GM23338 (cell line): ENCODE results near the gene CLCN6. TPM values are rescaled to one million over a fixed set of nuclear protein-coding genes. Genes with fewer than 3 reads are reported as not detected.

ENCODE experiments used
- ATAC-seq: fragments of 200-7000 bp; cut with Tn5 transposase; 3 replicates; pipeline ENCODE4 v1.9.1; 2020
- DNase-seq: peaks from one replicate; pipeline ENCODE4 v3.0.0-alpha.2; 2015; ENCODE audit warnings: low spot score
- H2AFZ ChIP-seq: fragments of 200-600 bp; sonication (generic); 2 replicates; pipeline ENCODE4 v1.8.0; 2016; ENCODE audit warnings: antibody characterized with exemption, mild to moderate bottlenecking, moderate library complexity
- H3F3A ChIP-seq: fragments of 200-600 bp; sonication (generic); replicated peaks from 2 replicates; pipeline ENCODE4 v1.8.0; 2017; ENCODE audit warnings: antibody characterized with exemption, mixed run types, low read depth
- H3K27ac ChIP-seq: fragments of 200-600 bp; sonication (generic); 2 replicates; pipeline ENCODE4 v1.6.1; 2016; ENCODE audit warnings: low read depth
- H3K27me3 ChIP-seq: fragments of 200-600 bp; sonication (generic); 2 replicates; pipeline ENCODE4 v1.8.0; 2016; ENCODE audit warnings: mild to moderate bottlenecking, mixed run types, moderate library complexity; ENCODE audit not compliant: insufficient read depth
- H3K36me3 ChIP-seq: fragments of 200-600 bp; sonication (generic); 2 replicates; pipeline ENCODE4 v1.8.0; 2016; ENCODE audit warnings: mild to moderate bottlenecking; ENCODE audit not compliant: insufficient read depth
- H3K4me1 ChIP-seq: fragments of 200-600 bp; sonication (generic); 2 replicates; pipeline ENCODE4 v1.8.0; 2016; ENCODE audit warnings: mild to moderate bottlenecking, moderate library complexity; ENCODE audit not compliant: insufficient read depth
- H3K4me2 ChIP-seq: fragments of 200-600 bp; sonication (generic); 2 replicates; pipeline ENCODE4 v1.7.1; 2017; ENCODE audit warnings: mixed run types
- H3K4me3 ChIP-seq: fragments of 200-600 bp; sonication (generic); 2 replicates; pipeline ENCODE4 v1.6.1; 2016; ENCODE audit warnings: mixed run types
- H3K79me2 ChIP-seq: fragments of 200-600 bp; sonication (generic); replicated peaks from 2 replicates; pipeline ENCODE4 v1.8.0; 2017; ENCODE audit warnings: mild to moderate bottlenecking; ENCODE audit not compliant: insufficient read depth
- H3K9me2 ChIP-seq: fragments of 200-600 bp; sonication (generic); 2 replicates; pipeline ENCODE4 v1.8.0; 2017; ENCODE audit not compliant: insufficient read depth
- H4K20me1 ChIP-seq: fragments of 200-600 bp; sonication (generic); replicated peaks from 2 replicates; pipeline ENCODE4 v1.8.0; 2017; ENCODE audit warnings: mild to moderate bottlenecking; ENCODE audit not compliant: insufficient read depth
- H3K27ac Mint-ChIP-seq: 2 replicates; pipeline ENCODE4 v1.8.0; 2020; ENCODE audit warnings: inconsistent platforms, mild to moderate bottlenecking, moderate library complexity, mixed read lengths
- H3K27me3 Mint-ChIP-seq: 3 replicates; pipeline ENCODE4 v1.8.0; 2022; ENCODE audit warnings: low read depth, mild to moderate bottlenecking, moderate library complexity, mixed read lengths, inconsistent platforms; ENCODE audit not compliant: insufficient read depth, poor library complexity
- H3K36me3 Mint-ChIP-seq: 3 replicates; pipeline ENCODE4 v1.8.0; 2021; ENCODE audit warnings: low read depth, mild to moderate bottlenecking, inconsistent platforms, moderate library complexity, mixed read lengths
- H3K4me1 Mint-ChIP-seq: 3 replicates; pipeline ENCODE4 v1.8.0; 2020; ENCODE audit warnings: mild to moderate bottlenecking, inconsistent platforms, mixed read lengths
- H3K4me3 Mint-ChIP-seq: 3 replicates; pipeline ENCODE4 v1.8.0; 2021; ENCODE audit warnings: moderate library complexity, mild to moderate bottlenecking, inconsistent platforms, mixed read lengths
- H3K9me3 Mint-ChIP-seq: 3 replicates; pipeline ENCODE4 v1.8.0; 2020; ENCODE audit warnings: moderate library complexity, mild to moderate bottlenecking, inconsistent platforms, mixed read lengths
- CREB1 ChIP-seq: fragments of 250-450 bp; sonication (Bioruptor Pico); IDR thresholded peaks from 2 replicates; pipeline ENCODE4 v1.5.0; 2020; ENCODE audit warnings: low read depth, mild to moderate bottlenecking, moderate library complexity
- ETS1 ChIP-seq: IDR thresholded peaks from 2 replicates; pipeline ENCODE4 v1.6.1; 2016; ENCODE audit warnings: antibody characterized with exemption
- EZH2 ChIP-seq: fragments of 200-600 bp; sonication (generic); IDR thresholded peaks from one replicate; pipeline ENCODE4 v1.8.0; 2017; ENCODE audit warnings: antibody characterized with exemption, mild to moderate bottlenecking, low read depth; ENCODE audit not compliant: unreplicated experiment
- EZH2phosphoT487 ChIP-seq: fragments of 200-600 bp; sonication (generic); IDR thresholded peaks from one replicate; pipeline ENCODE4 v1.8.1; 2018; ENCODE audit warnings: antibody characterized with exemption; ENCODE audit not compliant: unreplicated experiment
- JUNB ChIP-seq: IDR thresholded peaks from one replicate; pipeline ENCODE4 v1.6.1; 2016; ENCODE audit warnings: antibody characterized with exemption; ENCODE audit not compliant: unreplicated experiment
- NANOG ChIP-seq: IDR thresholded peaks from 2 replicates; pipeline ENCODE4 v1.6.1; 2016; ENCODE audit warnings: antibody characterized with exemption, borderline replicate concordance
- POLR2AphosphoS5 ChIP-seq: IDR thresholded peaks from 2 replicates; pipeline ENCODE4 v1.6.1; 2016; ENCODE audit warnings: antibody characterized with exemption, low read depth
- REST ChIP-seq: IDR thresholded peaks from one replicate; pipeline ENCODE4 v1.6.1; 2018; ENCODE audit warnings: antibody characterized with exemption; ENCODE audit not compliant: unreplicated experiment
- STAT1 ChIP-seq: IDR thresholded peaks from one replicate; pipeline ENCODE4 v1.6.1; 2016; ENCODE audit warnings: antibody characterized with exemption; ENCODE audit not compliant: unreplicated experiment
- ZNF114 ChIP-seq: fragments of 250-450 bp; sonication (Bioruptor Pico); IDR thresholded peaks from 2 replicates; pipeline ENCODE4 v1.5.0; 2020; ENCODE audit warnings: mild to moderate bottlenecking, moderate library complexity
- ZNF331 ChIP-seq: fragments of 250-450 bp; sonication (Bioruptor Pico); IDR thresholded peaks from 2 replicates; pipeline ENCODE4 v1.5.0; 2020; ENCODE audit warnings: low read depth, mild to moderate bottlenecking, moderate library complexity
- ZNF462 ChIP-seq: fragments of 250-450 bp; sonication (Bioruptor Pico); IDR thresholded peaks from 2 replicates; pipeline ENCODE4 v1.5.0; 2020; ENCODE audit warnings: mild to moderate bottlenecking, moderate library complexity
- polyA plus RNA-seq: library from polyadenylated mRNA; unstranded; fragments of >200 nt; fragmentation: Nextera tagmentation; extraction: Ambion mirVana; gene quantifications from 2 replicates; pipeline ENCODE4 v1.2.1, GENCODE V29; 2016
- total RNA-seq: library from RNA; depleted of rRNA; stranded (reverse); fragments of >200 nt; shearing (Covaris generic); gene quantifications from 2 replicates; pipeline ENCODE4 v1.2.3, GENCODE V29; 2014
- TF ChIP-seq, protein P1 (sequence below), 2 experiments: fragments of 200-600 bp in 1 of 2; sonication (generic) in 1 of 2; conservative IDR thresholded peaks; 2 replicates each; pipeline versions ENCODE4 v1.5.1 to v1.6.1; 2016 to 2017; ENCODE audit warnings: antibody characterized with exemption in 2 of 2, low read depth in 2 of 2, mild to moderate bottlenecking in 2 of 2, moderate library complexity in 1 of 2

CLCN6 gene
- total and polyA plus RNA-seq, 2 experiments from 2014 or later, result 16.0 to 22.6 TPM

- peak overlapping the region; percentile 76; the same call in 1 of the 2 replicates for H3K27ac ChIP-seq
- peak overlapping the region; percentile 100 for H3K4me2 ChIP-seq
- TF ChIP-seq JUNB (no peak), REST (no peak), POLR2AphosphoS5 (no peak), NANOG (no peak), ZNF462 (CRISPR knock-in tag) (no peak), ZNF331 (CRISPR knock-in tag) (no peak), EZH2 (no peak), EZH2phosphoT487 (no peak), STAT1 (no peak), ETS1 (no peak), ZNF114 (CRISPR knock-in tag) (no peak), CREB1 (no peak)
- TF ChIP-seq, protein P1, sequence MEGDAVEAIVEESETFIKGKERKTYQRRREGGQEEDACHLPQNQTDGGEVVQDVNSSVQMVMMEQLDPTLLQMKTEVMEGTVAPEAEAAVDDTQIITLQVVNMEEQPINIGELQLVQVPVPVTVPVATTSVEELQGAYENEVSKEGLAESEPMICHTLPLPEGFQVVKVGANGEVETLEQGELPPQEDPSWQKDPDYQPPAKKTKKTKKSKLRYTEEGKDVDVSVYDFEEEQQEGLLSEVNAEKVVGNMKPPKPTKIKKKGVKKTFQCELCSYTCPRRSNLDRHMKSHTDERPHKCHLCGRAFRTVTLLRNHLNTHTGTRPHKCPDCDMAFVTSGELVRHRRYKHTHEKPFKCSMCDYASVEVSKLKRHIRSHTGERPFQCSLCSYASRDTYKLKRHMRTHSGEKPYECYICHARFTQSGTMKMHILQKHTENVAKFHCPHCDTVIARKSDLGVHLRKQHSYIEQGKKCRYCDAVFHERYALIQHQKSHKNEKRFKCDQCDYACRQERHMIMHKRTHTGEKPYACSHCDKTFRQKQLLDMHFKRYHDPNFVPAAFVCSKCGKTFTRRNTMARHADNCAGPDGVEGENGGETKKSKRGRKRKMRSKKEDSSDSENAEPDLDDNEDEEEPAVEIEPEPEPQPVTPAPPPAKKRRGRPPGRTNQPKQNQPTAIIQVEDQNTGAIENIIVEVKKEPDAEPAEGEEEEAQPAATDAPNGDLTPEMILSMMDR (conservative IDR thresholded peaks at IDR 0.05; ENCODE audit: low read depth in 2 of 2), result no peak
- peak overlapping the region; percentile 87 for H2AFZ ChIP-seq
- peaks cover 12% of the 10 kb centered on the region for H3K27me3 Mint-ChIP-seq
- H3K27ac Mint-ChIP-seq, result peak overlapping the region; percentile 96
- peaks cover 62% of the 10 kb centered on the region for H3K79me2 ChIP-seq
- H3K27me3 ChIP-seq, result no peaks in the 10 kb centered on the region
- peak overlapping the region; percentile 98 for H3K4me3 ChIP-seq
- H3K9me2 ChIP-seq, result no peaks in the 10 kb centered on the region
- peak; percentile 15 for ATAC-seq
- DNase-seq, result no peak
- H4K20me1 ChIP-seq, result peaks cover 16% of the 10 kb centered on the region
- H3K9me3 Mint-ChIP-seq, result peaks cover 2% of the 10 kb centered on the region; the same call in 1 of the 3 replicates
- H3F3A ChIP-seq, result peaks cover 22% of the 10 kb centered on the region; the same call in 1 of the 2 replicates
- peaks cover 13% of the 10 kb centered on the region for H3K36me3 ChIP-seq
- H3K4me1 Mint-ChIP-seq, result peaks cover 53% of the 10 kb centered on the region
- peaks cover 36% of the 10 kb centered on the region for H3K36me3 Mint-ChIP-seq
- peak overlapping the region; percentile 92 for H3K4me3 Mint-ChIP-seq
- H3K4me1 ChIP-seq, result peaks cover 36% of the 10 kb centered on the region
These were observed 431 bp downstream of the CLCN6 start for GRCh38 chr1:11806307-11806936.
